ENCODE data around the gene MYH7. TPM values are rescaled to one million over a fixed set of nuclear protein-coding genes. Genes with fewer than 3 reads are reported as not detected.

Gene MYH7
- total RNA-seq = not detected in 2 replicates

GRCh38 chr14:23435543-23436326 lies at the start of gene MYH7:
TSS of gene MYH7 (minus strand) at chr14:23435660. CDS start at chr14:23433732, 1,928 bp downstream.

DNA sequence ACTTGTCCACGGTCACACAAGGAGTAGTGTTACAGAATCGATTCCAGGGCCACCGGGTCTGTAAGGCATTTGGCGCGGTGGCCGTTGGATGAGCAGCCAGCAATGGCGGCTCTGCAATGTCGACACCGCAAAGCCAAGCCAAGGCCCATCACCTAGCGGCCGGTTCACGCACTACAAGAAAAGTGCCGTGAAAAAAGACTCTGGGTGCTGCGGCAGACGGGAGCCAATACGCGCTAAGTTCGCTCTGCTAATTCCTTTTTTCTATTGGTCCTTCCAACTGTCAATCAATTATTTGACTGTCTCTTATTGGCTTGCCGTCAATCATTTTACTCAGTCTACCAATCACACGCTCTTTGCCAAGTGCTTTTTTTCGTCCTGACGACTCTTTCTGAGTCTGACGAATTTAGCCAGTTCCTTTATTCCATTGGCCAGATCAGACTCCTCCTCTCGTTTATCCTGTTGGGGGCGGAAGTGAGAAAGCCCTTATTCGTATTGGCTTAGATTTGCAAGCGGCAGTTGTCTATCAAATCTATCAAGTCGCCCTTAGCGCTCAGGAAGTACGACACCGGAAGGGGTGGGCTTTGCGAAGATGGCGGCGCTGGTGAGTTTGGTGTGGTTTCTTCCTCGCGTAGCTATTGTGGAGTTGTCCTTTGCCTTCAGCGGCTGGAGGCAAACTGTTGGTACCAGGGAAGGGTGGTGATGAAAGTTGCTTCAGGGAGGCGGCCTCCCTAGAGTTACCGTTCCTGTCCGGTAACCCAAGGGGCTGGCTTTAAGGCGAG lies 33.9 kb upstream of the MYH7 start, which contains the start of gene NGDN:
Gene NGDN (plus strand): TSS at position 577 of the 779 bp plus-strand sequence. CDS start 13 bp downstream, at position 590.

GRCh38 chr14:23407516-23408306 lies 27.7 kb downstream of the MYH7 start, which contains the start of gene MYH6:
TSS of gene MYH6 (minus strand) at chr14:23408273. CDS start at chr14:23407223, 1,050 bp downstream.

GRCh38 chr14:23376482-23377197 lies 58.8 kb downstream of the MYH7 start, which contains the start of gene CMTM5:
TSS of gene CMTM5 (plus strand) at chr14:23377046. CDS start at chr14:23377252, 206 bp downstream.

DNA sequence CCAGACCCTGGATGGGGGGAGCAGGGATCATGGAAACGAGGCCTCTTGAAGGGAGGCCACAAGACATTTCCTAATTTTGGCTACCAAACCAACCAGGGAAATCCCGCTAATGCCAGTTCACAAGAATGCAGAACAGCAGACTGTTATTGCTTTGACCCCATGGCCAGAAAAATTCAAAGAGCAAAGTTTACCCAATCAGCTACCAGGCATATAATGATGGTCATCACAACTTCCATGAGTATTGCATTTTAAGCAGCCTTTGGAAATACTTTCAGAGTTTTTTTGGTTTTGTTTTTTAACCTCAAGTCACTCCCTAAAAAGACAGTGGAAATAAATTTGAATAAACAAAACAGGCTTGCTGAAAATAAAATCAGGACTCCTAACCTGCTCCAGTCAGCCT lies 63.0 kb downstream of the MYH7 start, which contains the start of gene IL25:
Gene IL25 (plus strand): TSS at position 301 of the 400 bp plus-strand sequence.

DNA sequence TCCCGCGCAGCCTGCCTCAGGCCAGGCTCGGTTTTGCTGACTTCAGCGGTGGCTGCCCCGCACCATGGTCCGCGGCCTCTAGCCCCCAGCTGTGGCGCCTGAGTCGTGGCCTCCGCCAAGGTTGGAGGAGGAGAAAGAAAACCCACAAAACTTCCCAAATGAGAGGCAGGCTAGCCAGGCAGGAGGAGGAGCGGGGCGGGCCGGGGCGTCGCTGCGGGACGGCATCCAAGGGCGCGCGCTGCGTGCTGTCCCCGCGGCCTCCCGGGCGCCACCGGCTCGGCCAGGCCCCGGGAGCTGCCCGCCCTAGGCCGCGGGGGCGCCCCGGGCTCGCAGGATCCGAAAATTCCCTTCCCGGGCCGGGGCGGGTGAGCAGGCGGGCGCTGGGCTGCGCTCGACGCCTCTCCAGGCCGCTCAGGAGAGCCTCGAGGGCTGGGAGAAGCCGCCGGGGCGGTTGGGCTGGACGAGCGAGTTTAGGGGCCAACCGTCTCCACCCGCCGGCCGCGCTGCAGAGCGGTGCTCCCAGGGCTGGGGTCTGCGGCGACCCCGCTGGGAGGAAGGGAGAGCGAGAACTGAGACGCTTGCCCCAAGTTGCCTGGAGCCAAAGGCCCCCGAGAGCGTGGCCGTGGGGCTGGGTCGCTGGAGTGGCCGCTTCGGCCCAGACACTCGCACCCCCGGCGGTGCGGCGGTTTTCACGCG lies 70.3 kb downstream of the MYH7 start, which contains the start of gene EFS:
Gene EFS (minus strand): TSS at position 137 of the 696 bp plus-strand sequence. CDS start 147 bp downstream, outside the sequence.

Other genes starting within 250 kb of the MYH7 start
- gene RNF212B, start 197.7 kb downstream of the MYH7 start, total RNA-seq = not detected in 2 replicates
- gene HOMEZ, start 149.5 kb downstream of the MYH7 start, total RNA-seq = 2.5 and 4.2 TPM in 2 replicates
- 1.9 and 5.6 TPM in 2 replicates for gene PPP1R3E, start 132.8 kb downstream of the MYH7 start, total RNA-seq
- 18.3 and 18.4 TPM in 2 replicates for gene BCL2L2, start 128.8 kb downstream of the MYH7 start, total RNA-seq
- 61.7 and 123 TPM in 2 replicates for gene PABPN1, start 114.2 kb downstream of the MYH7 start, total RNA-seq
- gene SLC22A17, start 82.8 kb downstream of the MYH7 start, total RNA-seq = 11.5 and 40.9 TPM in 2 replicates
- 4.2 and 4.6 TPM in 2 replicates for gene EFS, start 70.5 kb downstream of the MYH7 start, total RNA-seq
- not detected in 2 replicates for gene IL25, start 62.9 kb downstream of the MYH7 start, total RNA-seq
- 0.28 and 0.58 TPM in 2 replicates for gene CMTM5, start 58.6 kb downstream of the MYH7 start, total RNA-seq
- not detected in 2 replicates for gene MYH6, start 27.4 kb downstream of the MYH7 start, total RNA-seq
- 49.9 and 51.4 TPM in 2 replicates for gene NGDN, start 34.0 kb upstream of the MYH7 start, total RNA-seq
- gene ZFHX2, start 116.1 kb upstream of the MYH7 start, total RNA-seq = under 0.01 and 0.56 TPM in 2 replicates
- 11.3 and 23.4 TPM in 2 replicates for gene THTPA, start 120.6 kb upstream of the MYH7 start, total RNA-seq
- 7.9 and 13.2 TPM in 2 replicates for gene AP1G2, start 132.1 kb upstream of the MYH7 start, total RNA-seq
- gene JPH4, start 143.1 kb upstream of the MYH7 start, total RNA-seq = not detected in 2 replicates
- under 0.01 and 0.19 TPM in 2 replicates for gene DHRS2, start 200.7 kb upstream of the MYH7 start, total RNA-seq

Data from regular cardiac myocyte (primary cell).